ENCODE data around the gene MATR3. TPM values are rescaled to one million over a fixed set of nuclear protein-coding genes. Genes with fewer than 3 reads are reported as not detected.

The MATR3 gene
- total and polyA plus RNA-seq, 8 donors: 171 to 638 (median 534) TPM

DNA sequence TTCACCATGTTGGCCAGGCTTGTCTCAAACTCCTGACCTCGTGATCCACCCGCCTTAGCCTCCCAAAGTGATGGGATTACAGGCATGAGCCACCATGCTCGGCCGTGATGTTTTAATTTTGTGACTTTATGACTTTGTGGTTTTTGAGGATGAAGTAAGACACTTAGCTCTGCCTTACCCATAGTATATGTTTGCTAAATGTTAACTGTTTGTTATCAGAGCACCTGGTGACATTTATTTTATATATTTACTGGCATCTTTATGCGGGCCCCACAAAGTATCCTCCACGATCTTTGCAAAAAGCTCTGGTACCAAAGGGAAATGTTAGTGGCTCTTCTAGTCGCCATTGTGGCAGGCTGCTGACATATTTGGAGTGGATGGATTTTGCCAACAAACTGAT, 82.8 kb downstream of the MATR3 start:
- DNase-seq: no peak
- H3K4me1 ChIP-seq: no peaks in the 10 kb centered on the region
- no peak for ATAC-seq
- H3K27me3 ChIP-seq: no peaks in the 10 kb centered on the region
- intact Hi-C loops (cut with DNase I): no loop called here
- TF ChIP-seq, protein P1, sequence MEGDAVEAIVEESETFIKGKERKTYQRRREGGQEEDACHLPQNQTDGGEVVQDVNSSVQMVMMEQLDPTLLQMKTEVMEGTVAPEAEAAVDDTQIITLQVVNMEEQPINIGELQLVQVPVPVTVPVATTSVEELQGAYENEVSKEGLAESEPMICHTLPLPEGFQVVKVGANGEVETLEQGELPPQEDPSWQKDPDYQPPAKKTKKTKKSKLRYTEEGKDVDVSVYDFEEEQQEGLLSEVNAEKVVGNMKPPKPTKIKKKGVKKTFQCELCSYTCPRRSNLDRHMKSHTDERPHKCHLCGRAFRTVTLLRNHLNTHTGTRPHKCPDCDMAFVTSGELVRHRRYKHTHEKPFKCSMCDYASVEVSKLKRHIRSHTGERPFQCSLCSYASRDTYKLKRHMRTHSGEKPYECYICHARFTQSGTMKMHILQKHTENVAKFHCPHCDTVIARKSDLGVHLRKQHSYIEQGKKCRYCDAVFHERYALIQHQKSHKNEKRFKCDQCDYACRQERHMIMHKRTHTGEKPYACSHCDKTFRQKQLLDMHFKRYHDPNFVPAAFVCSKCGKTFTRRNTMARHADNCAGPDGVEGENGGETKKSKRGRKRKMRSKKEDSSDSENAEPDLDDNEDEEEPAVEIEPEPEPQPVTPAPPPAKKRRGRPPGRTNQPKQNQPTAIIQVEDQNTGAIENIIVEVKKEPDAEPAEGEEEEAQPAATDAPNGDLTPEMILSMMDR (IDR thresholded peaks at IDR 0.05): no peak
- peaks cover 0 to 34% of the 10 kb centered on the region in 2 donors for H3K36me3 ChIP-seq
- H3K27ac ChIP-seq: no peak overlapping the region
- H3K9me3 ChIP-seq: no peaks in the 10 kb centered on the region
- H3K4me3 ChIP-seq: no peak overlapping the region

DNA sequence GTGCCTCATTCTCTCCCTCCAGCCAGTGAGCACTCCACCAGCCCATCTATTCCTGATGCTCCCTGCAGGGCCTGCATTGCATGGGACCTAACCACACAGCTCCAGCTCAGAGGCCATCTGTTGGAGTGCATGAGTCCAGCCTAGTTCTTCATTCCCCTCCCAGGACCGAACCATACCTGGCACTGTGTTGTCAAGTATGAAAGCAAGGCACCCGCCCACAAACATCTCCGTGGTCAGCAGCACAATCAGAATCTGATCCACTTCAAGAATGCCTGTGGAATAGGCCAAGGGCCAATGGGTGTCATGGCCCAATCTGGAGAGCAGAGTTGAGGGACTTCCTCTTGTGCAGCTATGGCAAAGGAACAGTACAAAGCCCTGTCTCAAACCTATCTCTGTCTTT, 83.7 kb downstream of the MATR3 start:
- Histone ChIP-seq H3K9me3 (no peaks in the 10 kb centered on the region), H3K4me1 (no peaks in the 10 kb centered on the region), H3K27ac (no peak overlapping the region), H3K36me3 (peaks cover 0 to 25% of the 10 kb centered on the region in 2 donors), H3K4me3 (no peak overlapping the region), H3K27me3 (no peaks in the 10 kb centered on the region)
- ATAC-seq: no peak
- no peak for DNase-seq
- intact Hi-C loops (cut with DNase I): no loop called here
- TF ChIP-seq, protein P1 (IDR thresholded peaks at IDR 0.05): no peak

- Histone ChIP-seq H3K36me3 (peaks cover 0 to 16% of the 10 kb centered on the region in 2 donors), H3K4me1 (no peaks in the 10 kb centered on the region), H3K27ac (no peak overlapping the region), H3K4me3 (no peak overlapping the region), H3K27me3 (no peaks in the 10 kb centered on the region), H3K9me3 (no peaks in the 10 kb centered on the region)
- DNase-seq: no peak
- no peak for ATAC-seq
- TF ChIP-seq, protein P1 (IDR thresholded peaks at IDR 0.05): no peak
- intact Hi-C loops (cut with DNase I): no loop called here
Measured at GRCh38 chr5:139378101-139378825, 84.7 kb downstream of the MATR3 start.

GRCh38 chr5:139378941-139379361, 85.4 kb downstream of the MATR3 start:
- Histone ChIP-seq H3K27ac (no peak overlapping the region), H3K36me3 (peaks cover 0 to 11% of the 10 kb centered on the region in 2 donors), H3K4me3 (no peak overlapping the region), H3K27me3 (no peaks in the 10 kb centered on the region), H3K4me1 (no peaks in the 10 kb centered on the region), H3K9me3 (no peaks in the 10 kb centered on the region)
- intact Hi-C loops (cut with DNase I): no loop called here
- DNase-seq: no peak
- ATAC-seq: no peak
- TF ChIP-seq, protein P1 (IDR thresholded peaks at IDR 0.05): no peak

- intact Hi-C loops (cut with DNase I): no loop called here
- peaks cover 0 to 4% of the 10 kb centered on the region in 2 donors for H3K36me3 ChIP-seq
- no peak overlapping the region for H3K27ac ChIP-seq
- H3K9me3 ChIP-seq: no peaks in the 10 kb centered on the region
- no peak for DNase-seq
- H3K4me1 ChIP-seq: peaks cover 0 to 9% of the 10 kb centered on the region in 2 donors
- TF ChIP-seq, protein P1 (IDR thresholded peaks at IDR 0.05): no peak
- ATAC-seq: no peak
- H3K4me3 ChIP-seq: no peak overlapping the region
- no peaks in the 10 kb centered on the region for H3K27me3 ChIP-seq
Measured at GRCh38 chr5:139379626-139380449, 86.3 kb downstream of the MATR3 start.
